Endothelial cell of umbilical vein (primary cell): ENCODE results near the gene TLR1. TPM values are rescaled to one million over a fixed set of nuclear protein-coding genes. Genes with fewer than 3 reads are reported as not detected.

Experiments
- BruUV-seq: library from RNA; stranded (reverse); fragments of 400-500 nt; replicated peaks from 2 replicates; lab custom pipeline; 2021; lab: Mats Ljungman, UMichigan
- CTCF ChIA-PET: fragments of 300-600, 350-600 bp; sonication (Branson Sonifier 250); formaldehyde crosslinking; loops from one replicate; lab custom pipeline; 2021; ENCODE audit warnings: antibody characterized with exemption, inconsistent platforms; lab: Charles Lee
- POLR2A ChIA-PET: fragments of 300-600, 350-600 bp; sonication (Branson Sonifier 250); formaldehyde crosslinking; loops from one replicate; lab custom pipeline; 2021; ENCODE audit warnings: antibody characterized with exemption, inconsistent platforms; lab: Charles Lee
- DNase-seq: peaks from one replicate; pipeline ENCODE4 v3.0.0-alpha.2; 2011; ENCODE audit warnings: low read depth, low spot score
- FAIRE-seq: peaks from 2 replicates; lab custom pipeline; 2011; peaks lifted over from hg19 to GRCh38; lab: Jason Lieb, UNC
- H2AFZ ChIP-seq: 2 replicates; pipeline ENCODE4 v1.6.0; 2012; ENCODE audit warnings: low read depth, low read length, control low read depth, inconsistent platforms
- H3K27ac ChIP-seq: 2 replicates; pipeline ENCODE4 v1.5.1; 2011; ENCODE audit warnings: low read depth, mild to moderate bottlenecking, control low read depth, low read length, moderate library complexity; ENCODE audit not compliant: insufficient read depth
- H3K27me3 ChIP-seq, 2 experiments: 2 replicates each; pipeline versions ENCODE4 v1.6.0 to v1.6.1; 2011; ENCODE audit warnings: low read length in 2 of 2, mixed read lengths in 1 of 2; ENCODE audit not compliant: control insufficient read depth in 2 of 2, insufficient read depth in 2 of 2
- H3K36me3 ChIP-seq, 2 experiments: 2 replicates in 1 of 2; 3 replicates in 1 of 2; pipeline ENCODE4 v1.5.1; 2011; ENCODE audit warnings: low read length in 2 of 2, mild to moderate bottlenecking in 1 of 2, moderate library complexity in 1 of 2; ENCODE audit not compliant: control insufficient read depth in 2 of 2, insufficient read depth in 2 of 2; ENCODE audit errors: extremely low read depth in 1 of 2
- H3K4me1 ChIP-seq: 3 replicates; pipeline ENCODE4 v1.5.1; 2011; ENCODE audit warnings: mild to moderate bottlenecking, low read length; ENCODE audit not compliant: control insufficient read depth, insufficient read depth; ENCODE audit errors: extremely low read depth
- H3K4me2 ChIP-seq: 2 replicates; pipeline ENCODE4 v1.6.1; 2011; ENCODE audit warnings: low read length, control low read depth, mixed read lengths; ENCODE audit not compliant: insufficient read depth
- H3K4me3 ChIP-seq, 3 experiments: fragments of 200-600 bp in 1 of 3; sonication (generic), shearing (Covaris generic) in 1 of 3; replicated peaks in 1 of 3; 2 replicates each; pipeline ENCODE4 v1.5.1; 2011 to 2016; ENCODE audit warnings: control low read depth in 3 of 3, low read length in 3 of 3, mild to moderate bottlenecking in 2 of 3, inconsistent platforms in 1 of 3, low read depth in 1 of 3, moderate library complexity in 1 of 3; ENCODE audit not compliant: insufficient read depth in 1 of 3
- H3K79me2 ChIP-seq: 2 replicates; pipeline ENCODE4 v1.6.0; 2012; ENCODE audit warnings: low read length, inconsistent platforms; ENCODE audit not compliant: control insufficient read depth, insufficient read depth
- H3K9ac ChIP-seq: replicated peaks from 2 replicates; pipeline ENCODE3; 2011; ENCODE audit warnings: low read length, control low read depth; ENCODE audit not compliant: insufficient read depth; ENCODE audit errors: extremely low read depth
- H3K9me1 ChIP-seq: replicated peaks from 3 replicates; pipeline ENCODE4 v1.6.0; 2011; ENCODE audit warnings: mild to moderate bottlenecking, low read length; ENCODE audit not compliant: control insufficient read depth, insufficient read depth; ENCODE audit errors: extremely low read depth
- H3K9me3 ChIP-seq: replicated peaks from 2 replicates; pipeline ENCODE4 v1.5.1; 2012; ENCODE audit warnings: low read length, inconsistent platforms; ENCODE audit not compliant: control insufficient read depth, insufficient read depth
- H4K20me1 ChIP-seq: replicated peaks from 2 replicates; pipeline ENCODE3; 2011; ENCODE audit warnings: mild to moderate bottlenecking, low read length; ENCODE audit not compliant: control insufficient read depth, insufficient read depth; ENCODE audit errors: extremely low read depth
- CTCF ChIP-seq, 2 donors: IDR thresholded peaks; 1 replicate in 1 of 2; 2 replicates in 1 of 2; pipeline ENCODE4 v1.5.1; 2011; ENCODE audit warnings: low read length in 2 of 2, mild to moderate bottlenecking in 2 of 2, moderate library complexity in 2 of 2, control low read depth in 1 of 2, inconsistent platforms in 1 of 2, low read depth in 1 of 2; ENCODE audit not compliant: insufficient read depth in 1 of 2; ENCODE audit errors: extremely low read depth in 1 of 2
- EZH2 ChIP-seq: IDR thresholded peaks from 2 replicates; pipeline ENCODE4 v1.6.1; 2012; ENCODE audit warnings: borderline replicate concordance, low read depth, mild to moderate bottlenecking, moderate library complexity, low read length, inconsistent platforms; ENCODE audit not compliant: severe bottlenecking
- FOS ChIP-seq: IDR thresholded peaks from 2 replicates; pipeline ENCODE4 v1.6.1; 2011; ENCODE audit warnings: mild to moderate bottlenecking, low read length, moderate library complexity, borderline replicate concordance; ENCODE audit not compliant: insufficient read depth
- GATA2 ChIP-seq: IDR thresholded peaks from 2 replicates; pipeline ENCODE4 v1.7.0; 2011; ENCODE audit warnings: low read depth, mild to moderate bottlenecking, moderate library complexity, mixed read lengths, low read length; ENCODE audit not compliant: insufficient read length, insufficient read depth
- JUN ChIP-seq: IDR thresholded peaks from 2 replicates; pipeline ENCODE4 v1.6.1; 2011; ENCODE audit warnings: borderline replicate concordance, low read depth; ENCODE audit not compliant: insufficient read length, insufficient read depth
- MYC ChIP-seq: IDR thresholded peaks from one replicate; pipeline ENCODE4 v1.6.1; 2011; ENCODE audit warnings: mild to moderate bottlenecking, low read depth, low read length
- POLR2A ChIP-seq: IDR thresholded peaks from 2 replicates; pipeline ENCODE4 v1.6.1; 2012; ENCODE audit warnings: low read depth, mild to moderate bottlenecking, control low read depth, low read length
- POLR2AphosphoS5 ChIP-seq: IDR thresholded peaks from 2 replicates; pipeline ENCODE4 v1.6.1; 2012; ENCODE audit warnings: low read depth, mild to moderate bottlenecking, control low read depth, low read length, moderate library complexity; ENCODE audit not compliant: insufficient read depth
- dilution Hi-C: fragments of 300-500 bp; cut with MboI; formaldehyde crosslinking; loops from one replicate; pipeline ENCODE4 v1.15.0; 2019; ENCODE audit warnings: low sequenced_read_pairs; ENCODE audit not compliant: extremely low pct_ligation_motif_present
- intact Hi-C: fragments of 100-400 bp; cut with micrococcal nuclease; formaldehyde crosslinking; loops from one replicate; pipeline ENCODE4 v1.10.0; 2022
- polyA plus RNA-seq, 4 experiments: library from polyadenylated mRNA; depleted of rRNA in 3 of 4; stranded (reverse) in 3 of 4; unstranded in 1 of 4; fragments of >200 nt; gene quantifications; 2 replicates each; pipeline versions ENCODE4 v1.2.1 to v1.2.3, GENCODE V29; 2011 to 2012; ENCODE audit warnings: missing spikeins in 1 of 4
- total RNA-seq: library from RNA; stranded (reverse); gene quantifications from 2 replicates; pipeline ENCODE4 v1.2.3, GENCODE V29; 2021
- TF ChIP-seq, protein P1 (sequence below): IDR thresholded peaks from 2 replicates; pipeline ENCODE4 v1.6.1; 2011; ENCODE audit not compliant: insufficient read depth, insufficient read length

TLR1 gene
- total and polyA plus RNA-seq, 2 donors (not counting 3 experiments of a cell fraction or from before 2014, with no cell fraction given) = 0.81 to 2.7 TPM

DNA sequence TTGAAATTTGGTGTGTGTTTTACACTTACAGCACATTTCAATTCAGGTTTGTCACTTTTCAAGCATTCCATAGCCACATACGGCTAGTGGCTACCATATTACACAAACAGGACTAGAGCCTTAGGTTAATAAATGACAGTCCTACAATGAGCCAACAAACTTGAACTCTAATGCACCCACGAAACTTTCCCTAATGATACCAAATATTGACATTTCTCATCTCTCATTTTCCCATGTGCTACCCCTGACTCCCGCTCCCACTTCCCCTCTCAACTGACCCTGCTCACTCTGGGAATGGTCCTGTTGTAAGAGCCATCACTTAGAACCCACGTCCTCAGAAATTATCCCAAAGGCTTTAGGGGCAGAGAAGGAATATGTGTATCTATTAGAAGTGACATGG lies 16.9 kb downstream of the TLR1 start:
- intact Hi-C loops (no loop called here), dilution Hi-C loops (no loop called here)
- Histone ChIP-seq H2AFZ (no peak overlapping the region), H3K9me3 (no peaks in the 10 kb centered on the region), H4K20me1 (no peaks in the 10 kb centered on the region), H3K36me3 (no peaks in the 10 kb centered on the region), H3K4me2 (no peak overlapping the region), H3K27me3 (no peaks in the 10 kb centered on the region), H3K9ac (no peak overlapping the region), H3K4me1 (no peaks in the 10 kb centered on the region), H3K79me2 (no peaks in the 10 kb centered on the region), H3K9me1 (no peaks in the 10 kb centered on the region), H3K4me3 (no peak overlapping the region), H3K27ac (no peak overlapping the region)
- TF ChIP-seq GATA2 (no peak), JUN (no peak), POLR2A (no peak), POLR2AphosphoS5 (no peak), MYC (no peak), CTCF (IDR thresholded peaks at IDR 0.05; ENCODE audit: extremely low read depth in 1 of 2, insufficient read depth in 1 of 2, low read depth in 1 of 2, low read length in 2 of 2) (no peak), EZH2 (no peak), FOS (no peak)
- TF ChIP-seq, protein P1, sequence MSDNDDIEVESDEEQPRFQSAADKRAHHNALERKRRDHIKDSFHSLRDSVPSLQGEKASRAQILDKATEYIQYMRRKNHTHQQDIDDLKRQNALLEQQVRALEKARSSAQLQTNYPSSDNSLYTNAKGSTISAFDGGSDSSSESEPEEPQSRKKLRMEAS = no peak
- ChIA-PET POLR2A (no interaction called here), CTCF (no interaction called here)
- DNase-seq (no peak), FAIRE-seq (no peak)
- no TSS peak for BruUV-seq
